K562 (cell line): ENCODE measurements around the gene USP28. TPM values are rescaled to one million over a fixed set of nuclear protein-coding genes. Genes with fewer than 3 reads are reported as not detected.

ENCODE experiments used
- CCNT2 ChIP-seq: IDR thresholded peaks from 2 replicates; pipeline ENCODE4 v1.6.1; 2011; ENCODE audit warnings: borderline replicate concordance, low read depth, mild to moderate bottlenecking, moderate library complexity, mixed read lengths, low read length; ENCODE audit not compliant: insufficient read length; ENCODE audit errors: extremely low read depth
- DMBX1 ChIP-seq: fragments of 250-450 bp; sonication (Bioruptor Pico); IDR thresholded peaks from 2 replicates; pipeline ENCODE4 v1.8.0; 2022; ENCODE audit warnings: inconsistent platforms, mild to moderate bottlenecking, moderate library complexity, borderline replicate concordance
- HDAC1 ChIP-seq, 2 experiments: fragments of 450-650 bp; IDR thresholded peaks; 2 replicates each; pipeline ENCODE4 v1.6.1; 2016 to 2017; ENCODE audit warnings: inconsistent platforms in 1 of 2, mild to moderate bottlenecking in 1 of 2, moderate library complexity in 1 of 2
- KAT7 ChIP-seq: sonication (generic); formaldehyde crosslinking; IDR thresholded peaks from 2 replicates; pipeline ENCODE4 v1.8.0; 2022; ENCODE audit warnings: missing genetic modification reagents, mild to moderate bottlenecking, borderline replicate concordance
- ZNF445 ChIP-seq: fragments of 250-450 bp; sonication (Bioruptor Pico); IDR thresholded peaks from 2 replicates; pipeline ENCODE4 v1.4.0; 2020; ENCODE audit warnings: low read depth, mild to moderate bottlenecking, moderate library complexity
- polyA plus RNA-seq, 8 experiments: library from polyadenylated mRNA; depleted of rRNA in 4 of 8; stranded (reverse) in 5 of 8; unstranded in 3 of 8; fragments of >200 nt; fragmentation: Nextera tagmentation in 2 of 8; fragmentation: Illumina TruSeq in 1 of 8; extraction: Ambion mirVana in 2 of 8; extraction: Trizol in 1 of 8; gene quantifications; 2 replicates each; pipeline versions ENCODE4 v1.2.1 to v1.2.3, GENCODE V29; 2011 to 2014; ENCODE audit warnings: inconsistent platforms in 1 of 8, missing spikeins in 1 of 8
- total RNA-seq, 7 experiments: library from RNA; depleted of rRNA in 6 of 7; stranded (reverse); fragments of >200 nt in 6 of 7; fragmentation: Illumina TruSeq in 2 of 7; extraction: Trizol in 2 of 7; gene quantifications; 2 replicates each; pipeline versions ENCODE4 v1.2.1 to v1.2.3, GENCODE V29; 2011 to 2021; ENCODE audit warnings: low replicate concordance in 1 of 7
- TF ChIP-seq, protein P1 (sequence below): fragments of 450-650 bp; IDR thresholded peaks from 2 replicates; pipeline ENCODE4 v1.6.1; 2016; ENCODE audit warnings: mild to moderate bottlenecking, moderate library complexity
- TF ChIP-seq, protein P2 (sequence below): IDR thresholded peaks from 2 replicates; pipeline ENCODE4 v1.6.1; 2011; ENCODE audit warnings: borderline replicate concordance, low read depth, mild to moderate bottlenecking, moderate library complexity, low read length; ENCODE audit not compliant: insufficient read depth, poor library complexity, severe bottlenecking
- TF ChIP-seq, protein P3 (sequence below): sonication (generic); formaldehyde crosslinking; IDR thresholded peaks from 2 replicates; pipeline ENCODE4 v1.8.0; 2022; ENCODE audit warnings: mild to moderate bottlenecking, missing genetic modification reagents

Gene USP28
- total and polyA plus RNA-seq, 9 of the 15 experiments (the other 6 are each of a cell fraction or from before 2014, with no cell fraction given): 3.7 to 42.7 (median 20.3) TPM

DNA sequence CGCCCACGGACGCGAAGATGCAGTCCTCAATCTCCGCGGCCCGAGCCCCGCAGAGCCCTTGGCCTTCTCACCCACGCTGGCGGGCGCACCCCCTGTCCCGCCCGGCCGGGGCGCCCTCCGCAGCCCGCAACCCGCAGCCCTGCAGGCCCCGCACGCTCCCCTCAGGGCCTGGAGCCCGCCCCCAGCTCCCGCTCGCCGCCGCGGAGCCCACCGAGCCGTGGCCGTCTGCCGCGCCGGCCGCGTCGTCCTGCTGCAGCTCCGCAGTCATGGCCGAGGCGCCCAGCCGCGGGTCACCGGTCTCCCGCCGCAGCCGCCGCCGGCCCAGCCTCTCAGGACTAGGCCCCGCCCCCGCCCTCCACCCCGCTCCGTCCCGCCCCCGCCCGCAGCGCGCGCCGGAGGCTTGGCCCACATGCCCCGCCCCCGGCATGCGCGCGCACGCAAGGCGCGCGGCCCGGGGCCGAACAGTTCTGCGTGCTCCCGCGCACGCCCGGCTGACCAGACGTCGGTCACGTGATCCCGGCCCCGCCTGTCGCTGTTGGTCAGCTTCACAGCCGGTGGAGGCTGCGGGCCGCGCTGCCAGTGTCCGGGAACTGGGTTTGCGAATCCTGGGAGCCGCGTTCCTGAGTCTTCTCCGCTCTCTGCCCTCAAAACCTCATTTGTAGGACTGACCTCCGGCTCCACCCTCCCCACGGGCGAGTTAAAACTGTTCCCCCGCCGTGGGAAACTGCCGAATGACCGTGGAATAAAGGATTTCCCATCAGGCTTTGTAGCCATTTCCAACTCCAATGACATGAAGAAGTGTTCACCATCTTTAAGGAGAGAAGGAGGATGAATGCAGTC lies at the start of gene USP28 (continued):
- TF ChIP-seq, protein P1, sequence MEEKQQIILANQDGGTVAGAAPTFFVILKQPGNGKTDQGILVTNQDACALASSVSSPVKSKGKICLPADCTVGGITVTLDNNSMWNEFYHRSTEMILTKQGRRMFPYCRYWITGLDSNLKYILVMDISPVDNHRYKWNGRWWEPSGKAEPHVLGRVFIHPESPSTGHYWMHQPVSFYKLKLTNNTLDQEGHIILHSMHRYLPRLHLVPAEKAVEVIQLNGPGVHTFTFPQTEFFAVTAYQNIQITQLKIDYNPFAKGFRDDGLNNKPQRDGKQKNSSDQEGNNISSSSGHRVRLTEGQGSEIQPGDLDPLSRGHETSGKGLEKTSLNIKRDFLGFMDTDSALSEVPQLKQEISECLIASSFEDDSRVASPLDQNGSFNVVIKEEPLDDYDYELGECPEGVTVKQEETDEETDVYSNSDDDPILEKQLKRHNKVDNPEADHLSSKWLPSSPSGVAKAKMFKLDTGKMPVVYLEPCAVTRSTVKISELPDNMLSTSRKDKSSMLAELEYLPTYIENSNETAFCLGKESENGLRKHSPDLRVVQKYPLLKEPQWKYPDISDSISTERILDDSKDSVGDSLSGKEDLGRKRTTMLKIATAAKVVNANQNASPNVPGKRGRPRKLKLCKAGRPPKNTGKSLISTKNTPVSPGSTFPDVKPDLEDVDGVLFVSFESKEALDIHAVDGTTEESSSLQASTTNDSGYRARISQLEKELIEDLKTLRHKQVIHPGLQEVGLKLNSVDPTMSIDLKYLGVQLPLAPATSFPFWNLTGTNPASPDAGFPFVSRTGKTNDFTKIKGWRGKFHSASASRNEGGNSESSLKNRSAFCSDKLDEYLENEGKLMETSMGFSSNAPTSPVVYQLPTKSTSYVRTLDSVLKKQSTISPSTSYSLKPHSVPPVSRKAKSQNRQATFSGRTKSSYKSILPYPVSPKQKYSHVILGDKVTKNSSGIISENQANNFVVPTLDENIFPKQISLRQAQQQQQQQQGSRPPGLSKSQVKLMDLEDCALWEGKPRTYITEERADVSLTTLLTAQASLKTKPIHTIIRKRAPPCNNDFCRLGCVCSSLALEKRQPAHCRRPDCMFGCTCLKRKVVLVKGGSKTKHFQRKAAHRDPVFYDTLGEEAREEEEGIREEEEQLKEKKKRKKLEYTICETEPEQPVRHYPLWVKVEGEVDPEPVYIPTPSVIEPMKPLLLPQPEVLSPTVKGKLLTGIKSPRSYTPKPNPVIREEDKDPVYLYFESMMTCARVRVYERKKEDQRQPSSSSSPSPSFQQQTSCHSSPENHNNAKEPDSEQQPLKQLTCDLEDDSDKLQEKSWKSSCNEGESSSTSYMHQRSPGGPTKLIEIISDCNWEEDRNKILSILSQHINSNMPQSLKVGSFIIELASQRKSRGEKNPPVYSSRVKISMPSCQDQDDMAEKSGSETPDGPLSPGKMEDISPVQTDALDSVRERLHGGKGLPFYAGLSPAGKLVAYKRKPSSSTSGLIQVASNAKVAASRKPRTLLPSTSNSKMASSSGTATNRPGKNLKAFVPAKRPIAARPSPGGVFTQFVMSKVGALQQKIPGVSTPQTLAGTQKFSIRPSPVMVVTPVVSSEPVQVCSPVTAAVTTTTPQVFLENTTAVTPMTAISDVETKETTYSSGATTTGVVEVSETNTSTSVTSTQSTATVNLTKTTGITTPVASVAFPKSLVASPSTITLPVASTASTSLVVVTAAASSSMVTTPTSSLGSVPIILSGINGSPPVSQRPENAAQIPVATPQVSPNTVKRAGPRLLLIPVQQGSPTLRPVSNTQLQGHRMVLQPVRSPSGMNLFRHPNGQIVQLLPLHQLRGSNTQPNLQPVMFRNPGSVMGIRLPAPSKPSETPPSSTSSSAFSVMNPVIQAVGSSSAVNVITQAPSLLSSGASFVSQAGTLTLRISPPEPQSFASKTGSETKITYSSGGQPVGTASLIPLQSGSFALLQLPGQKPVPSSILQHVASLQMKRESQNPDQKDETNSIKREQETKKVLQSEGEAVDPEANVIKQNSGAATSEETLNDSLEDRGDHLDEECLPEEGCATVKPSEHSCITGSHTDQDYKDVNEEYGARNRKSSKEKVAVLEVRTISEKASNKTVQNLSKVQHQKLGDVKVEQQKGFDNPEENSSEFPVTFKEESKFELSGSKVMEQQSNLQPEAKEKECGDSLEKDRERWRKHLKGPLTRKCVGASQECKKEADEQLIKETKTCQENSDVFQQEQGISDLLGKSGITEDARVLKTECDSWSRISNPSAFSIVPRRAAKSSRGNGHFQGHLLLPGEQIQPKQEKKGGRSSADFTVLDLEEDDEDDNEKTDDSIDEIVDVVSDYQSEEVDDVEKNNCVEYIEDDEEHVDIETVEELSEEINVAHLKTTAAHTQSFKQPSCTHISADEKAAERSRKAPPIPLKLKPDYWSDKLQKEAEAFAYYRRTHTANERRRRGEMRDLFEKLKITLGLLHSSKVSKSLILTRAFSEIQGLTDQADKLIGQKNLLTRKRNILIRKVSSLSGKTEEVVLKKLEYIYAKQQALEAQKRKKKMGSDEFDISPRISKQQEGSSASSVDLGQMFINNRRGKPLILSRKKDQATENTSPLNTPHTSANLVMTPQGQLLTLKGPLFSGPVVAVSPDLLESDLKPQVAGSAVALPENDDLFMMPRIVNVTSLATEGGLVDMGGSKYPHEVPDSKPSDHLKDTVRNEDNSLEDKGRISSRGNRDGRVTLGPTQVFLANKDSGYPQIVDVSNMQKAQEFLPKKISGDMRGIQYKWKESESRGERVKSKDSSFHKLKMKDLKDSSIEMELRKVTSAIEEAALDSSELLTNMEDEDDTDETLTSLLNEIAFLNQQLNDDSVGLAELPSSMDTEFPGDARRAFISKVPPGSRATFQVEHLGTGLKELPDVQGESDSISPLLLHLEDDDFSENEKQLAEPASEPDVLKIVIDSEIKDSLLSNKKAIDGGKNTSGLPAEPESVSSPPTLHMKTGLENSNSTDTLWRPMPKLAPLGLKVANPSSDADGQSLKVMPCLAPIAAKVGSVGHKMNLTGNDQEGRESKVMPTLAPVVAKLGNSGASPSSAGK: peak; percentile 74
- TF ChIP-seq ZNF445 (CRISPR knock-in tag) (no peak), KAT7 (CRISPR knock-in tag) (0 out of 2 replicates have a peak, but pooled peaks have one; percentile 16), CCNT2 (peak; percentile 76), DMBX1 (CRISPR knock-in tag) (no peak; the same call in 1 of the 2 replicates), HDAC1 (IDR thresholded peaks at IDR 0.05) (peak in 1 of 2 experiments; percentile 60; a peak in 2 of 4 replicates)
- TF ChIP-seq, protein P2, sequence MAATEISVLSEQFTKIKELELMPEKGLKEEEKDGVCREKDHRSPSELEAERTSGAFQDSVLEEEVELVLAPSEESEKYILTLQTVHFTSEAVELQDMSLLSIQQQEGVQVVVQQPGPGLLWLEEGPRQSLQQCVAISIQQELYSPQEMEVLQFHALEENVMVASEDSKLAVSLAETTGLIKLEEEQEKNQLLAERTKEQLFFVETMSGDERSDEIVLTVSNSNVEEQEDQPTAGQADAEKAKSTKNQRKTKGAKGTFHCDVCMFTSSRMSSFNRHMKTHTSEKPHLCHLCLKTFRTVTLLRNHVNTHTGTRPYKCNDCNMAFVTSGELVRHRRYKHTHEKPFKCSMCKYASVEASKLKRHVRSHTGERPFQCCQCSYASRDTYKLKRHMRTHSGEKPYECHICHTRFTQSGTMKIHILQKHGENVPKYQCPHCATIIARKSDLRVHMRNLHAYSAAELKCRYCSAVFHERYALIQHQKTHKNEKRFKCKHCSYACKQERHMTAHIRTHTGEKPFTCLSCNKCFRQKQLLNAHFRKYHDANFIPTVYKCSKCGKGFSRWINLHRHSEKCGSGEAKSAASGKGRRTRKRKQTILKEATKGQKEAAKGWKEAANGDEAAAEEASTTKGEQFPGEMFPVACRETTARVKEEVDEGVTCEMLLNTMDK: peak; percentile 21
- TF ChIP-seq, protein P3, sequence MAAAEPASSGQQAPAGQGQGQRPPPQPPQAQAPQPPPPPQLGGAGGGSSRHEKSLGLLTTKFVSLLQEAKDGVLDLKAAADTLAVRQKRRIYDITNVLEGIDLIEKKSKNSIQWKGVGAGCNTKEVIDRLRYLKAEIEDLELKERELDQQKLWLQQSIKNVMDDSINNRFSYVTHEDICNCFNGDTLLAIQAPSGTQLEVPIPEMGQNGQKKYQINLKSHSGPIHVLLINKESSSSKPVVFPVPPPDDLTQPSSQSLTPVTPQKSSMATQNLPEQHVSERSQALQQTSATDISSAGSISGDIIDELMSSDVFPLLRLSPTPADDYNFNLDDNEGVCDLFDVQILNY (CRISPR knock-in tag): no peak
